ENCODE data around the gene C19orf38.
A peak's percentile ranks its signal among the peaks of the same experiment; 100 is the strongest.
"Not testable (repeated sequence)": the region's sequence is repeated elsewhere in the genome, so short reads cannot be mapped to it uniquely, and the experiment has no call there.

The C19orf38 gene

DNA sequence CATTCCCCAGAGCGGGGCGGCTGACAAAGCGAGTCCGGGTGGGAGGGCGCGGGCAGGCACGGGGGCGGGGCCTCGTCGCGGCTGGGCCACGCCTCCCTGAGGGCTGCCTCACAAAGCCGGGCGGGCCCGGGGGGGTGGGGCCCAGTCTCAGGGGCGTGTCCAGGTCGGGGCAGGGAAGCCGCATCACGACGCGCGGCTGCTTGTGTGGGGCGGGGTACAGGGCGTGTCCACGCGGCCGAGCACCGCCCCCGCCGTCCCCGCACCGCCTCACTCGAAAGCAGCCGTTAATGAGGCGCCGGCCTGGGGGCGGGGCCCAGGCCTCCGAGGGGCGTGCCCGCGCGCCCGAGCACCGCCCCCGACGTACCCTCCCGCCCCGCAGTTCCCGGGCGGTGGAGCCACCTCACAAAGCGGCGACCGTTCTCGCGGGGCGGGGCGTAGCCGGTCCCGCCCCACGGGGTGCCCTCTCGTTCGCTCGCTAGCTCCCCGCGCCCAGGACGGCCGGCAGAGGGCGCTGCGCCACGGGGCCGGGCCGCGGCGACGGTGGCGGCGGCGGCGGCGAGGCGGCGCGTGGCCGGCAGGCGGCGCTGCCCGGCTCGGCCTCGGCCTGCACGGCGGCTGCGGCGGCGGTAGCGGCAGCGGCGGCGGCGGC, 22.9 kb downstream of the C19orf38 start, which contains the start of gene CARM1:
TSS of gene CARM1 (plus strand) at position 599 of the 649 bp plus-strand sequence. CDS start 150 bp downstream, outside the sequence.
- Histone ChIP-seq H3K36me3 (peaks cover 37% of the 10 kb centered on the region), H3K27me3 (peaks cover 21% of the 10 kb centered on the region), H3K27ac (peak within 1 kb of the TSS; percentile 87), H3K4me1 (ENCODE audit: control insufficient read depth in 1 of 2, insufficient read depth in 1 of 2, low read depth in 1 of 2, low read length in 1 of 2) (peaks cover 12 to 20% of the 10 kb centered on the region in 2 experiments), H3K9me3 (no peaks in the 10 kb centered on the region), H3K4me3 (ENCODE audit: low read depth in 1 of 2, low read length in 1 of 2) (peak within 1 kb of the TSS; percentile 57 to 62)
- TF ChIP-seq, protein P1, sequence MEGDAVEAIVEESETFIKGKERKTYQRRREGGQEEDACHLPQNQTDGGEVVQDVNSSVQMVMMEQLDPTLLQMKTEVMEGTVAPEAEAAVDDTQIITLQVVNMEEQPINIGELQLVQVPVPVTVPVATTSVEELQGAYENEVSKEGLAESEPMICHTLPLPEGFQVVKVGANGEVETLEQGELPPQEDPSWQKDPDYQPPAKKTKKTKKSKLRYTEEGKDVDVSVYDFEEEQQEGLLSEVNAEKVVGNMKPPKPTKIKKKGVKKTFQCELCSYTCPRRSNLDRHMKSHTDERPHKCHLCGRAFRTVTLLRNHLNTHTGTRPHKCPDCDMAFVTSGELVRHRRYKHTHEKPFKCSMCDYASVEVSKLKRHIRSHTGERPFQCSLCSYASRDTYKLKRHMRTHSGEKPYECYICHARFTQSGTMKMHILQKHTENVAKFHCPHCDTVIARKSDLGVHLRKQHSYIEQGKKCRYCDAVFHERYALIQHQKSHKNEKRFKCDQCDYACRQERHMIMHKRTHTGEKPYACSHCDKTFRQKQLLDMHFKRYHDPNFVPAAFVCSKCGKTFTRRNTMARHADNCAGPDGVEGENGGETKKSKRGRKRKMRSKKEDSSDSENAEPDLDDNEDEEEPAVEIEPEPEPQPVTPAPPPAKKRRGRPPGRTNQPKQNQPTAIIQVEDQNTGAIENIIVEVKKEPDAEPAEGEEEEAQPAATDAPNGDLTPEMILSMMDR (IDR thresholded peaks at IDR 0.05) = peak; percentile 96

DNA sequence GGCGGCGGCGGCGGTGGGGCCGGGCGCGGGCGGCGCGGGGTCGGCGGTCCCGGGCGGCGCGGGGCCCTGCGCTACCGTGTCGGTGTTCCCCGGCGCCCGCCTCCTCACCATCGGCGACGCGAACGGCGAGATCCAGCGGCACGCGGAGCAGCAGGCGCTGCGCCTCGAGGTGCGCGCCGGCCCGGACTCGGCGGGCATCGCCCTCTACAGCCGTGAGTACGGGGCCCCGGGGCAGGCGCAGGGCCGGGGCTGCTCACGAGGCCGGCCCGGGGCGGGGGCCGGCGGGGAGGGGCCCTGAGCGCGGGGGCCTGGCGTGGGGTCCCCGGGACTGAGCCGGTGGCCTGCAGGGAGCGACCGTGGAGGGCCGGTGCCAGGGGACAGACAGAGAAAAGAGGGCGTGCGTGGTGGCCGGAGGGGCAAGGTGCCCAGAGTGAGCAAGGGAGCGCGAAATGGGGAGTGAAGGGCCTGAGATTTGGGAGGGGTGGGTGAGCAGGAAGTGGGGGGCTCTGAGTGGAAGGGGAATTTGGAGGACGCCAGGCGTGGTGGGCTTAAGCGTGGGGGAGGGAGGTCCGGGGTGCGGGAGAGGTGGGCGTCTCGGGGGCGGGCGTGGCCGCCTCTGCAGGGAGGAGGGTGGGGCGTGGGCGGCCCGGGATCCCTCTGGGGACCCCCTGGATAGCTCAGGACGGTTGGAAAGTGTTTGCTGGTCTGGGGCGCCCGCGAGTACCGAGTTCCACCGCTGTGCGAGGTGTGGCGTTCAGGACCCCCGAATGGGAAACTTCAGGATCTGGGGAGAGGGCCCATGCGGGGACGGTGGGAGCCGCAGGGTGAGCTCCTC, 23.7 kb downstream of the C19orf38 start:
- TF ChIP-seq, protein P1 (IDR thresholded peaks at IDR 0.05) = no peak
- peak overlapping the region; percentile 56 for H3K27ac ChIP-seq
- H3K27me3 ChIP-seq = peaks cover 21% of the 10 kb centered on the region
- H3K4me3 ChIP-seq (ENCODE audit: low read depth in 1 of 2, low read length in 1 of 2) = peak overlapping the region; percentile 57 to 62
- H3K9me3 ChIP-seq = no peaks in the 10 kb centered on the region
- peaks cover 33% of the 10 kb centered on the region for H3K36me3 ChIP-seq
- peaks cover 12 to 20% of the 10 kb centered on the region in 2 experiments for H3K4me1 ChIP-seq (ENCODE audit: control insufficient read depth in 1 of 2, insufficient read depth in 1 of 2, low read depth in 1 of 2, low read length in 1 of 2)

GRCh38 chr19:10872546-10873107, 24.4 kb downstream of the C19orf38 start:
- Histone ChIP-seq H3K4me3 (ENCODE audit: low read depth in 1 of 2, low read length in 1 of 2) (peak overlapping the region; percentile 57 to 62), H3K27me3 (peaks cover 21% of the 10 kb centered on the region), H3K4me1 (ENCODE audit: control insufficient read depth in 1 of 2, insufficient read depth in 1 of 2, low read depth in 1 of 2, low read length in 1 of 2) (peaks cover 12 to 20% of the 10 kb centered on the region in 2 experiments), H3K27ac (no peak overlapping the region), H3K36me3 (peaks cover 29% of the 10 kb centered on the region), H3K9me3 (no peaks in the 10 kb centered on the region)
- TF ChIP-seq, protein P1 (IDR thresholded peaks at IDR 0.05) = no peak

DNA sequence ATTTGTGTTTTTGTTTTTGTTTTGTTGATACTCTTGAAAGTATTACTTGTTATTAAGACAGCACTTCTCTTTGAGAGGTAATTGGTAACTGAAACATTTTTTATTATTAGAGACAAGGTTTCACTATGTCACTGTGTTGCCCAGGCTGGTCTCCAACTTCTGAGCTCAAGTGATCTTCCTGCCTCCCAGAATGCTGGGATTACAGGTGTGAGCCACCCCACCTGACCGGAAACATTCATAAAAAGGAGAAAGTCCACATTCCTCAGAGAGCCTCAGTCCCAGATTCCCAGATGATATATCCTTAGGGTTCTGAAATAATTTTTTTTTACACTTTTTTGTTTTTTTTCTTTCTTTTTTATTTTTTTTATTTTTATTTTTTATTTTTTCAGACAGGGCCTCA, 25.8 kb downstream of the C19orf38 start:
- Histone ChIP-seq H3K4me1 (ENCODE audit: control insufficient read depth in 1 of 2, insufficient read depth in 1 of 2, low read depth in 1 of 2, low read length in 1 of 2) (peaks cover 14 to 20% of the 10 kb centered on the region in 2 experiments), H3K9me3 (no peaks in the 10 kb centered on the region), H3K4me3 (ENCODE audit: low read depth in 1 of 2, low read length in 1 of 2) (no peak overlapping the region), H3K27ac (no peak overlapping the region), H3K27me3 (peaks cover 21% of the 10 kb centered on the region), H3K36me3 (peaks cover 16% of the 10 kb centered on the region)
- TF ChIP-seq, protein P1 (IDR thresholded peaks at IDR 0.05) = no peak

GRCh38 chr19:10876459-10877240, 28.4 kb downstream of the C19orf38 start:
- H3K9me3 ChIP-seq = no peaks in the 10 kb centered on the region
- H3K27me3 ChIP-seq = peaks cover 21% of the 10 kb centered on the region
- TF ChIP-seq, protein P1 (IDR thresholded peaks at IDR 0.05) = no peak
- H3K27ac ChIP-seq = no peak overlapping the region
- H3K4me3 ChIP-seq (ENCODE audit: low read depth in 1 of 2, low read length in 1 of 2) = no peak overlapping the region
- peaks cover 12 to 15% of the 10 kb centered on the region in 2 experiments for H3K4me1 ChIP-seq (ENCODE audit: control insufficient read depth in 1 of 2, insufficient read depth in 1 of 2, low read depth in 1 of 2, low read length in 1 of 2)
- H3K36me3 ChIP-seq = peaks cover 3% of the 10 kb centered on the region

DNA sequence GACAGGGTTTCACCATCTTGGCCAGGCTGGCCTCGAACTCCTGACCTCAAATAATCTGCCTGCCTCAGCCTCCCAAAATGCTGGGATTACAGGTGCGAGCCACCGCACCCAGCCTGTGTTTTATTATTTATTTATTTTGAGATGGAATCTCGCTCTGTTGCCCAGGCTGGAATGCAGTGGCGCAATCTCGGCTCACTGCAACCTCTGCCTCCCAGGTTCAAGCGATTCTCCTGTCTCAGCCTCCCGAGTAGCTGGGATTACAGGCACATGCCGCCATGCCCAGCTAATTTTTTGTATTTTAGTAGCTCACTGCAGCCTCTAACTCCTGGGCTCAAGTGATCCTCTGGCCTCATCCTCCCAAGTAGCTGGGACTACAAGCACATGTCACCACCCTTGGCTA, 29.4 kb downstream of the C19orf38 start:
- H3K27ac ChIP-seq; H3K36me3 ChIP-seq; H3K4me3 ChIP-seq (ENCODE audit: low read depth in 1 of 2, low read length in 1 of 2); H3K9me3 ChIP-seq; H3K4me1 ChIP-seq (ENCODE audit: control insufficient read depth in 1 of 2, insufficient read depth in 1 of 2, low read depth in 1 of 2, low read length in 1 of 2): not testable (repeated sequence)
- peaks cover 12% of the 10 kb centered on the region for H3K27me3 ChIP-seq

All from neutrophil (primary cell).